NCI-H510A treated with DMSO at 0.1 percent for 48 hours (cell line): ENCODE data around the gene CTIF.

ENCODE experiments used
- DNase-seq: peaks from one replicate; lab custom pipeline; 2025; lab: John Stamatoyannopoulos, UW

The CTIF gene

GRCh38 chr18:48621815-48622555 is 83.2 kb downstream of the CTIF start:
- DNase-seq: no peak

DNA sequence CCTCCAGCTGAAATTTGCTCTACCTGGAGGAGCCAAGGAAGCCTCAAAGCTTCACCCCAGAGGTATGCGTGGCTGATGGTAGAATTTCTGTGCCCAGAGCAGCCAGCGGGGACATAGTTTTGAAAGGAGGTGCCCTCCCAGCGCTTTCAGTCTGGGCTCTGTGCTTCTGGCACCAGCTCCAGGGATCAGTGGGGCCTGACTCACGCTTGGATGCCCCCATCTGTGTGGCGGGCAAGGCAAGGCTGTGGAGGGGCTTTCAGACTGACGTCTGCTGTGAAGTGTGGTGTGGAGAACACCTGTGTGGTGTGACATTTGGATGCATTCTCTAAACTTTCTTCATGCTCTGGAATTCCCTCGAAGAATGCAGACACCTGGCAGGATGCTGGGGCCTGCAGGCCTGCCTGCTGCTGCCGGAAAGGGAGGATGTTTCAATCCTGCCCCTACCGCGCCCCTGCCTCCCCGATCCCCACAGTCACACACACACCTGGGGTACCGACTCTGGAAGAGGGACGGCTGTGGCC is 84.1 kb downstream of the CTIF start:
- DNase-seq: no peak

- no peak for DNase-seq
Observed at GRCh38 chr18:48623468-48624235, 84.8 kb downstream of the CTIF start.

DNA sequence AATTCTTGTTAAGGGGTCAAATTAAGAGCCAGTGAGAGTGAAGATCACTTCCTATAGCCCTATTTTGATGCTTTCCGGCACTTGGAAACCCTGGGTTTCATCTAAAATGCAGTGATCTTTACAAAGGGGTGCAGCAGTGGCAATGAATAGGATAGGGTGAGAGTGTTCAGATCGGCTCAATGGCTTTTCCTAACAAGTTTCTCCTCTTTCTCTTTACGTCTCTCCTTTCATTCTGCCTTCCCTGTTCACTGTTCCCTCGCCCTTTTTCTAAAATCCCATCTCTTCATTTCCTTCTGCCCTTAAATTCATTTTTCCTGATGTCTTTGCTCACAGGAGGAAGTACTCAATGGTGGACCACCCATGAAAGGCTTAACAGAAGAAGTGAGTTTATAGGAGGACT is 86.0 kb downstream of the CTIF start:
- DNase-seq: no peak

GRCh38 chr18:48627216-48627615 is 88.4 kb downstream of the CTIF start:
- DNase-seq: no peak

DNA sequence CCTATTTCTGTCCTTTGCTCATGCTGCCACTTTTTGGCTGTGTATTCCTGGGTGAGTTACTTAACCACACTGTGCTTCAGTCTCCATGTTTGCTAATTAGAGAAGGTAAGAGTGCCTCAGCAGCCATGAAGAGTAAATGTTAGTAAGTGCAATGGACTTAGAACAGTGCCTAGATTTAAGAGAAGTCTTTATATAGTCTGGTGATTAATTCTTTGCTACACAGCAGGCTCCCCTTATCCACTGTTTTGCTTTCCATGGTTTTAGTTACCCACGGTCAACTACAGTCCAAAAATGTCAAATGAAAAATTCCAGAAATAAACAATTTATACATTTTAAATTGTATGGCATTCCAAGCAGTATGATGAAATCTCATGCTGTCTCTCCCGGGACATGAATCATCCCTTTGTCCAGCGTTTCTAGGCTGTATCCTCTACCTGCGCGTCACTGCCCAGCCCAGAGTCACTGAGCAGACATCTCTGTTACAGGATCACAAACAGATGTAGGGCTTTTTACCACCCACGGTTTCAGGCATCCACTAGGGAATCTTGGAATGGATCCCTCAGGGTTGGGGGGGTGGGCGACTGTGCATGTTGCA is 91.0 kb downstream of the CTIF start:
- no peak for DNase-seq

DNA sequence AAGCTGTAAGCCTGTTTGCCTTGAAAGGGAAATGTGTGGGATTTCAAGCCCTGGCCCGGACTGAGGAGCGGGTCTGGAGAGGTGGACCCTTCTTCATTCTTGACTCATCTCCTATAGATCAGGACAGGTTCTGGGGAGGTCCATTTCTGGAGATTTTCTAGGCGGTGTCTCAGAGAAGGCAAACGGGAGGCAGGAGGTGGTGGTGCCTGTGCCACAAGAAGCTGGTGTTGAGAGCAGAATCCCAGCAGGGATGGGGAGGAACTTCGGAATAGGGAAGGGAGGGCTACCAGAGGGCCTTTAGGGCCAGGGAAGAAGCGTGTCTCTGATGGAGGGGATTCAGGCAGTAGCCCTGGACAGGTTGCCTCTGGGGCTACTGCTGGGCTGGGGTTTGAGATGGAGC is 93.0 kb downstream of the CTIF start:
- no peak for DNase-seq

DNA sequence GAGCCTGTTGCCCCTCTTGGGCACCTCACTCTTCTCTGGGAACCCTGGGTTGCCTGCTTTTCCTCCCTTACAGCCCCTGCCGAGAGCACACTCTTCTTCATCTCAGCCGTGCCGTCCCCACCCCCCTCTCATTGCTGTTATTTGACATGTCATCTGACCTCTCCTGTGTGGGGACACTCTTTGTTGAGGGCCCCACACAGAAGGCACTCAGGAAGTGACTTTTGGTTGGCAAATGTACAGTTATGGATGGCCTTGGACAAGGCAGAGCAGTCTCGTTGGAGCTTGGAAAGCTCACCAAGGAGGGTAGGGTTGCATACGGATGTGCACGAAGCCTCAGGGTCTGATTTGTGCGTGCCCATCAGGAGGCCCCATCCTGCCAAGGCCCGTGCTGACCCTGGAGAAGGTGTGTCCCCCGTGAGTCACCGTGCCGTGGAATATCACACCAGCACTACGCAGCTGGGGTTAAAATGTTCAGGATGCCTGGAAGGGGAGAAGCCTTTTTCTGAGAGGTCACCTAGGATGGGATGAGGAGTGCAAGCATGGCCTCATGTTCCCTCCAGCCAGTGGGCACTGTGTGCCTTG is 93.9 kb downstream of the CTIF start:
- no peak for DNase-seq

- no peak for DNase-seq
Observed at GRCh38 chr18:48634491-48634890, 95.7 kb downstream of the CTIF start.

DNA sequence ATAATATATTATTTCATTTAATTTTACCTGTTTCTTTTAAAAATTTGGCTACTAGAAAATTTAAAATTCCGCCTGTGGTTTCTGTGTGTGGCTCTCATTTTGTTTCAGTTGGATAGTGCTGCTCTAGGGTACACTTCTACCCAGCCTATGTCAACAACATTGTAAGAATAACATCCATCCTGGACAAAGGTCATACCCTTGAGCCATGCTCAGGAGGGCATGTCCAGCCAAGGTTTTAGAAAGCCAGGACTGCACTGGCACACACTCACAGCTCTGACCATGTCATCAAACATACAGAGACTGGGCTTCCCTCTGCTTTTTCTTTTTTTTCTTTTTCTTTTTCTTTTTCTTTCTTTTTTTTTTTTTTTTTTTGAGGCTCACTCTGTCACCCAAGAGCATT is 96.1 kb downstream of the CTIF start:
- DNase-seq: no peak

DNA sequence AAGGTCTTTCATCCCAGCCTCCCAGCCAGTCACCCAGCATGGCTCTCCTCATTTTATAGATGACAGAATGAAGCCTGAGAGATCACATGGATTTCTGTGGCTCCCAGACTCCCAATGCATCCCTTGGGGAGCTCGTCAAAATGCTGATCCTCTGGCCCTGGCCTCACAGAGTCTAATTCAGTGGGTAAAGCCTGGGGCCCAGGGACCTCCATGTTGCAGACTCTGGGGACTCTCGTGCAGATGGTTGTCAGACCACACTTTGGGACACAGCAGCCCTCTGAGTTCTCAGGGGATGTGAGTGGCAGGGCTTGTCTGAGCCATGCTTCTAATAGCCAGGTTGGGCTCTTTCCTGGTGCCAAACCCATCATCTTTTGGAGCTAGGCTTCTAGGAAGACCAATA is 97.0 kb downstream of the CTIF start:
- no peak for DNase-seq

- DNase-seq: no peak
Observed at GRCh38 chr18:48636436-48636835, 97.6 kb downstream of the CTIF start.

DNA sequence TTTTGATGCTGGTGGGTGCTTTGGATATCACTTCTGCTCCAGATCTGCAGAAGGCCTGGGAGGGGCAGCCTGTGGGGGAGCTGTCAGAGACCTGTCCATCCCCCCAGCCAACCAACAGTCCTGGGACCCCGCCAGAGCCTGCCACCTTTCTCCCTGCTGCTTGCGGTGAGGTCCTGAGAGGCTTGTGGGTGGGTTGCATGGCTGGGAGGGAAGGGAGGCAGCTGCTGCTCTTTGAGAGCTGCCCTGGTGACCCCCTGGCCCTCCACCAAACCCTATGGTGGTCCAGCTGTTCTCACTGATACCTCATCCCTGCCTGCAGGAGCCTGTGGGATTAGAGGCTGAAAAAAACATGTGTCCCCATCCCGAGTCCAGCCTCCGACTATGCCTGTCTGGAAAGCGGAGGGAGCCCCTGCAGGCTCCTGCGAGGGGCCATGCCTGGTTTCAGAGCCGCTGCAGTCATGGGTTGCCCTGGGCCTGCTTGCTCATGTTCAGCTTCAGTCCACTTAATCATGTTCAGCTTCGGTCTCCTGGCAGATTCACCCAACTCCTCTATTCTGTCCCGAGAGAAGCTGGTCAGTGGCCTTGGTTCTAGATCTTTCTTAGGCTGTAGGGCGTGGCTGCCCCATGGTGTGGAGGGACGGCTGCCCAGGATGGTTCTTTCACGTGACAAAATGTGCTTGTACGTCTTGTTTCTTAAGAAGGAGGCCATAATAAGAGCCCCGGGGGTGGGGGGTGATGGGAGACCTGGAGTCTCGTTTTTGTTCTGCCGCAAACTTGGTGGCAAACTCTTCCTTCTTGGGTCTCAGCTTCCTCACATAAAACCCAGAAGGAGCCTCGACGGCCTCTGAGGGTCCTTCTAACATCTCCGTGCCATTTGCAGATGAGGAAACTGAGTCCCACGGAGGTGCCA is 98.5 kb downstream of the CTIF start:
- no peak for DNase-seq

DNA sequence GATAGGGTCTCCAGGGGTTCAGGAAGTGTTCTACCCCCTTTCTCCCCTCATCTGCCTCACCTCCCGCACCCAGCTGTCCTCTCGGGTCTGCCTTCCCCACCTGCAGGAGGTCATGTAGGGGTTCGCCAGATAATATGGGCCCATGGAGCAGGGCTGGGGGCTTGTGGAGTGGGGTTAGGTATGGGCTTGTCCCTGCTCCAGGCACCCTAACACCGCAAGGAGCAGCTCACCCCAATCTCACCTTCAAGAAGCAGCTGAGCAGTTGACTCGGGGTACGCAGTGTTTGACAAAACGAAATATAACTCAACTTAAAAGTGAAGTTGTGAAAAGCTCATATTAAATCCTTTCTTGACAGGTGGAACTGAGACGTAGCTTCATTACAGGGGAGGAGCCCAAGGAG is 99.6 kb downstream of the CTIF start:
- DNase-seq: no peak

DNA sequence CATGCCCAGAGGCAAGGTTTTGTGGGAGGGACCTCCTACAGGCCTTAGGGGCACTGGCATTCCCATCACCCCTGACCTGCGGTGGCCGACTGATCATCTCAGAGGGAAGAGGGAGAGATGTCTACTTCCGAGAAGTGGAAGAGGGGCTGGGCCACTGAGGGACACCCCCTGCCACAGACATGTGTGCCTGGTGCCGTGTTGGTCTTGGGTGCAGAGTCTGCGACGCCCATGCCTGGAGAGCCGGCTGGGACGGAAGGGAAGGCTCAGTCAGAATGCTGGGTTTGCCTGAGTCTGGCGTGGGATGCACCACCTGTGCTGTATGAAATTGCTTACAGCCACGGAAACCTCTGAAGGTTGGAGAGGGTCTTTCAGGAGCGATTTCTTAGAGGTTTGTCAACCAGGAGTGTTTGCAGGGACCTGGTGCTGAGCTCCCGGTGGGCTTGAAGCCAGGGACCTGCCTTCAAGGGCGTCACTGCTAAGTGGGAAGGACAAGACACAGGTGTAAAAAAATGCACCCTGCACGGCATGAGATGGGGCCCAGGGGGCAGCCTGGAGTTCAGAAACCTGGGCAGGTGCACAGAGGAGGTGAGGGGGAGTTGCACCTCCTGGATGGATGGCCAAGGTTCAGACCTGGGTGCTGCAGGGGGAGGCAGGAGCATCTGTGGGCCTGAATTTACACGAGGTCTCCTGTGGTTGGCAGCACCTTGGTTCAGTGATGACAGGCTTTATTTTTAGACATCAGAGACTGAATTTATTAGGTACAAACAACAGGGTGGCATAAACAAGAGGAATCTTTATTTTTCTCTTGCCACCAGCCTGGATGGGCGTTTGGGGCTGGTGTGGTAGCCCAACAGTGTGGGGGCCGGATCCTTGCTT is 100.3 kb downstream of the CTIF start:
- DNase-seq: no peak

GRCh38 chr18:48639772-48640432 is 101.1 kb downstream of the CTIF start:
- DNase-seq: no peak

- DNase-seq: no peak
Observed at GRCh38 chr18:48640566-48641270, 101.9 kb downstream of the CTIF start.

- DNase-seq: peak; percentile 6
Observed at GRCh38 chr18:48641981-48642380, 103.2 kb downstream of the CTIF start.

GRCh38 chr18:48642503-48642902 is 103.7 kb downstream of the CTIF start:
- DNase-seq: no peak
